Measurements from ENCODE around the gene S100B. TPM values are rescaled to one million over a fixed set of nuclear protein-coding genes. Genes with fewer than 3 reads are reported as not detected.
A peak's percentile ranks its signal among the peaks of the same experiment; 100 is the strongest.

The S100B gene
- total RNA-seq, 1 experiment from 2014 or later: not detected

GRCh38 chr21:46552274-46552673 lies 52.6 kb downstream of the S100B start:
- CTCF ChIA-PET: no interaction called here
- TSS peak; percentile 22 for BruUV-seq (replicated peaks)

More at GRCh38 chr21:46552274-46552673, 52.6 kb downstream of the S100B start:
- no peaks in the 10 kb centered on the region for H3K9me3 ChIP-seq (ENCODE audit: control insufficient read depth in 1 of 2, insufficient read depth in 1 of 2, low read depth in 1 of 2, low read length in 2 of 2)
- no peak for ATAC-seq
- no peaks in the 10 kb centered on the region for H3K4me1 ChIP-seq (ENCODE audit: control insufficient read depth in 1 of 2, insufficient read depth in 2 of 2, low read length in 2 of 2)
- intact Hi-C loops (cut with micrococcal nuclease): no loop called here
- TF ChIP-seq REST (IDR thresholded peaks at IDR 0.05; ENCODE audit: low read depth): no peak
- TF ChIP-seq CBX3 (IDR thresholded peaks at IDR 0.05; ENCODE audit: low read depth): no peak
- TF ChIP-seq SRF (IDR thresholded peaks at IDR 0.05; ENCODE audit: low read depth): no peak
- TF ChIP-seq RAD21 (IDR thresholded peaks at IDR 0.05; ENCODE audit: low read depth): no peak
- TF ChIP-seq EZH2phosphoT487 (IDR thresholded peaks at IDR 0.05; ENCODE audit: borderline replicate concordance): no peak
- TF ChIP-seq, protein P1, sequence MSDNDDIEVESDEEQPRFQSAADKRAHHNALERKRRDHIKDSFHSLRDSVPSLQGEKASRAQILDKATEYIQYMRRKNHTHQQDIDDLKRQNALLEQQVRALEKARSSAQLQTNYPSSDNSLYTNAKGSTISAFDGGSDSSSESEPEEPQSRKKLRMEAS (IDR thresholded peaks at IDR 0.05): no peak
- no peak for TF ChIP-seq TCF7L2 (IDR thresholded peaks at IDR 0.05; ENCODE audit: borderline replicate concordance, extremely low read depth, insufficient read depth, insufficient read length)
- no peak for TF ChIP-seq POLR2AphosphoS5 (IDR thresholded peaks at IDR 0.05; ENCODE audit: low read depth, low read length)
- TF ChIP-seq YY1 (IDR thresholded peaks at IDR 0.05; ENCODE audit: extremely low read depth, insufficient replicate concordance, low read depth, low read length): no peak
- no peak for TF ChIP-seq SIN3A (IDR thresholded peaks at IDR 0.05; ENCODE audit: low read depth)
- no peak for TF ChIP-seq FOSL1 (IDR thresholded peaks at IDR 0.05; ENCODE audit: low read depth)
- no peak for TF ChIP-seq EZH2 (IDR thresholded peaks at IDR 0.05)
- no peak for TF ChIP-seq CEBPB (IDR thresholded peaks at IDR 0.05; ENCODE audit: low read depth)
- TF ChIP-seq CTCF (IDR thresholded peaks at IDR 0.05 in 2 of 3, conservative IDR thresholded peaks at IDR 0.05 in 1 of 3; ENCODE audit: borderline replicate concordance in 1 of 3, insufficient read depth in 1 of 3, low read depth in 2 of 3, low read length in 2 of 3): no peak
- no peak for TF ChIP-seq ZFX (IDR thresholded peaks at IDR 0.05)
- no peak for TF ChIP-seq ZBTB33 (IDR thresholded peaks at IDR 0.05; ENCODE audit: extremely low read depth, insufficient replicate concordance, low read length)
- no peak for TF ChIP-seq EGR1 (IDR thresholded peaks at IDR 0.05; ENCODE audit: low read depth)
- TF ChIP-seq ELF1 (IDR thresholded peaks at IDR 0.05; ENCODE audit: borderline replicate concordance, low read depth): no peak
- TF ChIP-seq JUND (IDR thresholded peaks at IDR 0.05): no peak
- ChIA-PET RAD21 (ENCODE audit: low non-redundant PET in 1 of 2, low total read pairs in 2 of 2, uncharacterized antibody in 2 of 2, unreplicated experiment in 2 of 2) (no interaction called here), POLR2A (no interaction called here)
- peaks cover 6% of the 10 kb centered on the region in 2 experiments; a peak in 3 of 4 replicates for H3K36me3 ChIP-seq (ENCODE audit: control insufficient read depth in 1 of 2, insufficient read depth in 2 of 2, low read length in 2 of 2)
- DNase-seq (ENCODE audit: low read depth, low spot score): no peak
- no peak overlapping the region for H3K9ac ChIP-seq (ENCODE audit: low read length)
- no peak overlapping the region for H2AFZ ChIP-seq (ENCODE audit: low read depth, low read length, poor library complexity, severe bottlenecking)
- H4K20me1 ChIP-seq (ENCODE audit: insufficient read depth): no peaks in the 10 kb centered on the region
- H3K79me2 ChIP-seq (ENCODE audit: insufficient read depth, low read length): no peaks in the 10 kb centered on the region
- no peak overlapping the region for H3K4me3 ChIP-seq (replicated peaks in 1 of 2; ENCODE audit: low read depth in 1 of 2, low read length in 2 of 2)
- H3K4me2 ChIP-seq (ENCODE audit: low read length): no peak overlapping the region
- H3K9me2 ChIP-seq (ENCODE audit: insufficient read depth): no peaks in the 10 kb centered on the region
- H3K27me3 ChIP-seq (ENCODE audit: insufficient read depth, low read length): no peaks in the 10 kb centered on the region
- no peak overlapping the region for H3K27ac ChIP-seq (ENCODE audit: low read depth, low read length)
